ENCODE measurements around the gene SCN5A. TPM values are rescaled to one million over a fixed set of nuclear protein-coding genes. Genes with fewer than 3 reads are reported as not detected.
A peak's percentile ranks its signal among the peaks of the same experiment; 100 is the strongest.

SCN5A gene
- total and polyA plus RNA-seq, 2 of the 8 experiments (the other 6 are each of a cell fraction or from before 2014, with no cell fraction given), result 4.8 to 11.4 TPM

- H3K27me3 ChIP-seq (replicated peaks in 1 of 4; ENCODE audit: control insufficient read depth in 3 of 4, extremely low read depth in 1 of 4, insufficient read depth in 3 of 4, low read length in 3 of 4), result no peaks in the 10 kb centered on the region; a peak in 2 of 7 replicates
- H3K4me2 ChIP-seq (ENCODE audit: insufficient read depth in 1 of 2, low read depth in 2 of 2, low read length in 2 of 2), result no peak overlapping the region
- H3K79me1 ChIP-seq (ENCODE audit: low read depth, low read length), result no peaks in the 10 kb centered on the region
- 0 out of 8 replicates have a peak, but pooled peaks cover 0 to 2% (median 0%) of the 10 kb centered on the region in 4 experiments for H3K36me3 ChIP-seq (ENCODE audit: control insufficient read depth in 2 of 4, insufficient read depth in 4 of 4, low read length in 3 of 4)
- H2BK120ac ChIP-seq (replicated peaks; ENCODE audit: low read depth, low read length), result no peak overlapping the region
- no peak overlapping the region for H4K8ac ChIP-seq (ENCODE audit: extremely low read depth, insufficient read depth, low read length)
- no peak overlapping the region for H2AFZ ChIP-seq (ENCODE audit: low read length)
- POLR2A ChIA-PET (ENCODE audit: partially characterized antibody), result no interaction called here
- no peak overlapping the region for H3K56ac ChIP-seq (replicated peaks; ENCODE audit: insufficient read length, low read depth, low read length)
- H4K20me1 ChIP-seq (replicated peaks in 1 of 2; ENCODE audit: control insufficient read depth in 1 of 2, insufficient read depth in 2 of 2, low read length in 2 of 2), result no peaks in the 10 kb centered on the region
- DNase-seq (ENCODE audit: low read depth in 1 of 2, low spot score in 2 of 2), result peak in 1 of 2 experiments; percentile 27
- no peak overlapping the region; the same call in 1 of the 2 replicates for H2BK20ac ChIP-seq (ENCODE audit: low read length)
- no peak overlapping the region for H3K14ac ChIP-seq (ENCODE audit: insufficient read length)
- H3K27ac ChIP-seq (ENCODE audit: low read depth, low read length), result no peak overlapping the region
- peaks cover 2% of the 10 kb centered on the region; the same call in 1 of the 2 replicates for H3K23me2 ChIP-seq (ENCODE audit: low read depth, low read length)
- H2BK5ac ChIP-seq (ENCODE audit: low read depth, low read length), result no peak overlapping the region
- H3K79me2 ChIP-seq (ENCODE audit: control insufficient read depth in 1 of 2, insufficient read depth in 2 of 2, low read length in 2 of 2), result no peaks in the 10 kb centered on the region
- H4K91ac ChIP-seq (replicated peaks; ENCODE audit: insufficient read length, low read length), result no peak overlapping the region
- no peak overlapping the region for H4K5ac ChIP-seq (ENCODE audit: insufficient read length, low read depth, low read length)
- WGBS, 2 experiments (ENCODE audit: extremely low coverage in 1 of 2, insufficient coverage in 1 of 2, insufficient read length in 1 of 2, insufficient replicate concordance in 2 of 2, low coverage in 1 of 2, low lambda C conversion rate in 2 of 2, missing lambda C conversion rate in 1 of 2), result 83% methylated on average over 8 of the region's 8 CpGs; no CpG with 5 or more reads in 1 of the 2 experiments
- no peak overlapping the region for H3K9ac ChIP-seq (replicated peaks in 1 of 4; ENCODE audit: extremely low read depth in 1 of 4, low read depth in 3 of 4, low read length in 3 of 4)
- H2BK12ac ChIP-seq (ENCODE audit: low read depth, low read length), result no peak overlapping the region
- H3K4me3 ChIP-seq (ENCODE audit: extremely low read depth in 1 of 4, insufficient read depth in 2 of 4, low read depth in 3 of 4, low read length in 4 of 4), result no peak overlapping the region
- no peak overlapping the region for H3K18ac ChIP-seq (ENCODE audit: extremely low read depth, low read length)
- no peak overlapping the region for H3K23ac ChIP-seq (ENCODE audit: insufficient read length)
- H2AK5ac ChIP-seq (ENCODE audit: low read depth, low read length), result no peak overlapping the region
- H3K4ac ChIP-seq (replicated peaks; ENCODE audit: insufficient read length, low read depth, low read length), result no peak overlapping the region
- H3K9me3 ChIP-seq (ENCODE audit: insufficient read depth in 2 of 2, low read depth in 1 of 2, low read length in 1 of 2), result no peaks in the 10 kb centered on the region
- H3K4me1 ChIP-seq (replicated peaks in 1 of 4; ENCODE audit: control insufficient read depth in 3 of 4, insufficient read depth in 4 of 4, low read length in 3 of 4), result peaks cover 0 to 10% (median 0%) of the 10 kb centered on the region in 4 experiments; a peak in 2 of 7 replicates
- TF ChIP-seq KDM4A (IDR thresholded peaks at IDR 0.05; ENCODE audit: low read depth, low read length, severe bottlenecking), result no peak
- CTCF ChIA-PET (ENCODE audit: partially characterized antibody), result interaction anchor here (0.6 to 2.9 kb wide), 10 partner anchors 9 to 149 kb away, joined by 3 to 11 read pairs (median 4); no protein-coding TSS in a partner anchor
- no peak for FAIRE-seq
- H2BK15ac ChIP-seq (ENCODE audit: low read length), result no peak overlapping the region
Observed at GRCh38 chr3:38582941-38583645, 66.4 kb downstream of the SCN5A start.
